HG03469 (cell line): ENCODE measurements around the gene MAGI1.

Experiments used
- ATAC-seq: cut with Tn5 transposase; IDR thresholded peaks from one replicate; pipeline ENCODE4 v1.9.1; 2021; ENCODE audit warnings: mild to moderate bottlenecking, moderate library complexity, moderate number of reproducible peaks; ENCODE audit not compliant: unreplicated experiment

The MAGI1 gene

DNA sequence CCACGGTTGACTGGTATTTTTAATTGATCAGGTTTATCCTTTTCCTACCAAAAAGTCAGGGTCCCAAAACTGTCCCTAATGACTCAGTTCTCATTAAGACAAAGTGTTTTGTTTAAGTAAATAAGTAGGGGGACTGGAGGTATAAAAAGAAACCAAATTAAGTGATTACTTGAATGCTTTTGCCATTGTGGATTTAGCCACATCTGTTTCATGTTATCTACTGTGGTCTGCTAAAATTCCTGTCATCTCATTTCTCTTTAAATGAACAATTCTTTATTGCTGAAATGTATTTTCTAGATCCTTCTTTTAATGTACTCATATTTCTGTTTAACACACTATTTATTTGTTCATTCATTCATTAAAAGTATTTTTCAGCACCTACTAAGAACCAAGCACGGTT, 725.1 kb downstream of the MAGI1 start:
- ATAC-seq: no peak

- ATAC-seq: no peak
Observed at GRCh38 chr3:65305836-65306235, 732.9 kb downstream of the MAGI1 start.
